ENCODE results near the gene PDE1A. TPM values are rescaled to one million over a fixed set of nuclear protein-coding genes. Genes with fewer than 3 reads are reported as not detected.

Gene PDE1A
- total RNA-seq, 2 experiments from 2014 or later, result not detected

GRCh38 chr2:182456784-182457183, 29.9 kb upstream of the PDE1A start:
- Mint-ChIP-seq H3K4me3 (no peak overlapping the region), H3K27ac (no peak overlapping the region), H3K36me3 (ENCODE audit: low read depth) (no peaks in the 10 kb centered on the region), H3K27me3 (no peaks in the 10 kb centered on the region), H3K9me3 (peaks cover 3% of the 10 kb centered on the region), H3K4me1 (ENCODE audit: low read depth) (no peaks in the 10 kb centered on the region)
- Histone ChIP-seq H3K36me3 (ENCODE audit: insufficient read depth, low read length) (no peaks in the 10 kb centered on the region), H3K4me1 (ENCODE audit: insufficient read depth, low read length) (no peaks in the 10 kb centered on the region), H3K9me3 (ENCODE audit: control insufficient read depth in 1 of 2, insufficient read depth in 1 of 2, low read length in 2 of 2) (no peaks in the 10 kb centered on the region), H3K27me3 (ENCODE audit: control insufficient read depth in 1 of 2, insufficient read depth in 2 of 2, low read length in 2 of 2) (no peaks in the 10 kb centered on the region), H3K4me3 (ENCODE audit: low read length) (no peak overlapping the region), H3K27ac (ENCODE audit: low read depth in 1 of 2, low read length in 2 of 2) (no peak overlapping the region)
- POLR2A ChIA-PET, result no interaction called here
- TF ChIP-seq CTCF (IDR thresholded peaks at IDR 0.05), result no peak
- no peak for DNase-seq
- ATAC-seq (ENCODE audit: poor library complexity), result no peak
- intact Hi-C loops (cut with DNase I, micrococcal nuclease), result no loop called here
- CTCF ChIA-PET, result no interaction called here

GRCh38 chr2:182452456-182452990, 25.7 kb upstream of the PDE1A start:
- DNase-seq, result no peak
- H3K27me3 ChIP-seq (ENCODE audit: control insufficient read depth in 1 of 2, insufficient read depth in 2 of 2, low read length in 2 of 2), result no peaks in the 10 kb centered on the region
- CTCF ChIA-PET, result no interaction called here
- ATAC-seq (ENCODE audit: poor library complexity), result no peak
- intact Hi-C loops (cut with DNase I, micrococcal nuclease), result no loop called here
- Mint-ChIP-seq H3K4me3 (no peak overlapping the region), H3K4me1 (ENCODE audit: low read depth) (no peaks in the 10 kb centered on the region), H3K27ac (no peak overlapping the region), H3K36me3 (ENCODE audit: low read depth) (no peaks in the 10 kb centered on the region), H3K9me3 (no peaks in the 10 kb centered on the region), H3K27me3 (no peaks in the 10 kb centered on the region)
- no peak for TF ChIP-seq CTCF (IDR thresholded peaks at IDR 0.05)
- no peak overlapping the region for H3K4me3 ChIP-seq (ENCODE audit: low read length)
- no peaks in the 10 kb centered on the region for H3K9me3 ChIP-seq (ENCODE audit: control insufficient read depth in 1 of 2, insufficient read depth in 1 of 2, low read length in 2 of 2)
- H3K27ac ChIP-seq (ENCODE audit: low read depth in 1 of 2, low read length in 2 of 2), result no peak overlapping the region
- H3K36me3 ChIP-seq (ENCODE audit: insufficient read depth, low read length), result no peaks in the 10 kb centered on the region
- POLR2A ChIA-PET, result no interaction called here
- no peaks in the 10 kb centered on the region for H3K4me1 ChIP-seq (ENCODE audit: insufficient read depth, low read length)

- H3K27me3 Mint-ChIP-seq, result no peaks in the 10 kb centered on the region
- Histone ChIP-seq H3K27me3 (ENCODE audit: control insufficient read depth in 1 of 2, insufficient read depth in 2 of 2, low read length in 2 of 2) (no peaks in the 10 kb centered on the region), H3K9me3 (ENCODE audit: control insufficient read depth in 1 of 2, insufficient read depth in 1 of 2, low read length in 2 of 2) (no peaks in the 10 kb centered on the region), H3K36me3 (ENCODE audit: insufficient read depth, low read length) (no peaks in the 10 kb centered on the region), H3K4me1 (ENCODE audit: insufficient read depth, low read length) (no peaks in the 10 kb centered on the region), H3K4me3 (ENCODE audit: low read length) (no peak overlapping the region), H3K27ac (ENCODE audit: low read depth in 1 of 2, low read length in 2 of 2) (no peak overlapping the region)
- no peak for TF ChIP-seq CTCF (IDR thresholded peaks at IDR 0.05)
- no peaks in the 10 kb centered on the region for H3K4me1 Mint-ChIP-seq (ENCODE audit: low read depth)
- intact Hi-C loops (cut with DNase I, micrococcal nuclease), result no loop called here
- CTCF ChIA-PET, result no interaction called here
- POLR2A ChIA-PET, result no interaction called here
- DNase-seq (no peak), ATAC-seq (ENCODE audit: poor library complexity) (no peak)
- no peaks in the 10 kb centered on the region for H3K36me3 Mint-ChIP-seq (ENCODE audit: low read depth)
- H3K9me3 Mint-ChIP-seq, result no peaks in the 10 kb centered on the region
- no peak overlapping the region for H3K27ac Mint-ChIP-seq
- no peak overlapping the region for H3K4me3 Mint-ChIP-seq
Observed at GRCh38 chr2:182448371-182448770, 21.5 kb upstream of the PDE1A start.
